Measurements from ENCODE around the gene SAMD5. TPM values are rescaled to one million over a fixed set of nuclear protein-coding genes. Genes with fewer than 3 reads are reported as not detected.

The SAMD5 gene
- total and polyA plus RNA-seq, 2 experiments from 2014 or later: not detected

DNA sequence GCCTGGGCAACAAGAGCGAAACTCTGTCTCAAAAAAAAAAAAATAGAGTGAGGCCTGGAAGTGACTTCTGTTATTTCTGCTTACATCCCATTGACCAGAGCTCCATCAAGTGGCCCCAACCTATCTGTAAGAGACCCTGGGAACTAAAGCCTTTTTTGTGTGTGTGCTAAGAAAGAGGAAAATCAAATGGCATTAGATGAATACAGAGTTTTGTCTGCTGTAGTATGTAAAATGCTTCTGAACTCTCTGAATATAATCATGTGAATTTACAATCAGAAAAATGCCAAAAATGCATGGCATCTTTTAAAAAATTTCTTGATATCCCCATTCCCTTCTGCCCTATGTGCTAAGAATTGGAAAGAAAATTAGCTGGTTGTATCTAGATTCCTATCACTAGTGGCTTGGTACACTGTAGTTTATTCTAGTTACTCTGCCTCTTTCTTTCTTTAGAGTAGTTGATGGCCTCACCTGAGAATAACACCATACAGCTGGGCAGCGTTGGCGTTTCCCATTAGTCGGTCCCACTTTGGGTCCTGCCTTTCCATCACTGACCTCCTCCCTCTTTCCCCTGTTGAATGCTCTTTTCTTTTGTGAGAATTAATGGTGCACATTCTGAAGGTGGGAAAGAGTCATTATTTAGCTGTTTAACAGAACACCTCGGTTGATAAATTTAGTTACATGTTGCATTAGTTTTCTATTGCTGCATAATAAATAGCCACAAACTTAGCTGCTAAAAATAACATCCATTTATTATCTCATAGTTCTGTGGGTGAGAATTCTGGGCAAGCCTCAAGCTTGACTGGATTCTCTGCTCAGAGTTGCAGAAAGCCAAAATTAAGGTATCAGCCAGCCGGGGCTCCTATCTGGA, 38.2 kb downstream of the SAMD5 start:
- 62 to 64% methylated on average over 6 of the region's 6 CpGs for WGBS, 2 experiments (ENCODE audit: low coverage in 1 of 2, low lambda C conversion rate in 2 of 2, missing lambda C conversion rate in 2 of 2)
- Histone ChIP-seq H3K9me2 (ENCODE audit: insufficient read depth) (no peaks in the 10 kb centered on the region), H4K20me1 (ENCODE audit: insufficient read depth) (no peaks in the 10 kb centered on the region), H3K27ac (no peak overlapping the region), H3K4me1 (ENCODE audit: insufficient read depth) (no peaks in the 10 kb centered on the region), H3K9ac (no peak overlapping the region), H3K9me3 (ENCODE audit: low read depth) (no peaks in the 10 kb centered on the region), H2AFZ (no peak overlapping the region), H3K79me2 (ENCODE audit: insufficient read depth) (no peaks in the 10 kb centered on the region), H3F3A (ENCODE audit: insufficient read depth) (no peaks in the 10 kb centered on the region), H3K36me3 (ENCODE audit: low read depth) (no peaks in the 10 kb centered on the region), H3K4me3 (no peak overlapping the region), H3K27me3 (replicated peaks; ENCODE audit: insufficient read depth) (no peaks in the 10 kb centered on the region), H3K4me2 (ENCODE audit: unreplicated experiment) (no peak overlapping the region)
- TF ChIP-seq EZH2phosphoT487 (IDR thresholded peaks at IDR 0.05; ENCODE audit: insufficient read depth, low read depth): no peak
- TF ChIP-seq EZH2 (IDR thresholded peaks at IDR 0.05; ENCODE audit: insufficient read depth, poor library complexity, severe bottlenecking): no peak
- in situ Hi-C loops (cut with MboI): no loop called here
- no peak for DNase-seq

- no peaks in the 10 kb centered on the region for H3K36me3 ChIP-seq (ENCODE audit: low read depth)
- H3K27ac ChIP-seq: no peak overlapping the region
- no peaks in the 10 kb centered on the region for H3K4me1 ChIP-seq (ENCODE audit: insufficient read depth)
- H3K4me2 ChIP-seq (ENCODE audit: unreplicated experiment): no peak overlapping the region
- H3K9ac ChIP-seq: no peak overlapping the region
- H3F3A ChIP-seq (ENCODE audit: insufficient read depth): no peaks in the 10 kb centered on the region
- H3K9me3 ChIP-seq (ENCODE audit: low read depth): no peaks in the 10 kb centered on the region
- in situ Hi-C loops (cut with MboI): no loop called here
- DNase-seq: no peak
- H3K27me3 ChIP-seq (replicated peaks; ENCODE audit: insufficient read depth): no peaks in the 10 kb centered on the region
- H3K79me2 ChIP-seq (ENCODE audit: insufficient read depth): no peaks in the 10 kb centered on the region
- H4K20me1 ChIP-seq (ENCODE audit: insufficient read depth): no peaks in the 10 kb centered on the region
- WGBS, 2 experiments (ENCODE audit: low coverage in 1 of 2, low lambda C conversion rate in 2 of 2, missing lambda C conversion rate in 2 of 2): 30 to 38% methylated on average over 10 of the region's 10 CpGs
- no peak overlapping the region for H2AFZ ChIP-seq
- H3K9me2 ChIP-seq (ENCODE audit: insufficient read depth): no peaks in the 10 kb centered on the region
- no peak for TF ChIP-seq EZH2 (IDR thresholded peaks at IDR 0.05; ENCODE audit: insufficient read depth, poor library complexity, severe bottlenecking)
- TF ChIP-seq EZH2phosphoT487 (IDR thresholded peaks at IDR 0.05; ENCODE audit: insufficient read depth, low read depth): no peak
- H3K4me3 ChIP-seq: no peak overlapping the region
Measured at GRCh38 chr6:147547369-147547902, 38.9 kb downstream of the SAMD5 start.

DNA sequence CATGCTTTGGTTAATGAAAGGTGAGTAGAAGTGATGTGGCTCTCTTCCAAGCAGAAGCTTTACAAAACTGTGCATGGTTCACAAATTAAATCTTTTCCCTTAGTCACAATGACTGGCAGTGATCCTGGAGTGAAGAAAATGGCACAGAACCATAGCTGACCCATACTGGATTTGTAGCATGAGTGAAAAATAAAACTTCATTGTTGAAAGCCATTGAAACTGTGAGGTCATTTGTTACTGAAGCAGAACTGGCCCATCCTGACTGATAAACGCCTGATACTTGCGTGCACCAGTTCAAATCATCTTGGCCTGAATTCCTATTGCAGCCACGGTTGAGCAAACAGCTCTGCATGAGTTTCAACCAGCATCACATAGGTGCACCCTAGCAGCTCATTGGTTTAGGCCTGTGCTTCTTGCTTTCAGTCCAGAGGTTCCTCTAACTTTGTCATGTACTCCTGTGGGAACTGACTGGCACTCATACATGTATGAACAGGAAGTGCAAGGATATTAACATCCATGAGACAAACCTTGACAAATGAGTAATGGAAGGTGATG, 40.5 kb downstream of the SAMD5 start:
- Histone ChIP-seq H3K9ac (no peak overlapping the region), H3K4me3 (no peak overlapping the region), H3K4me1 (ENCODE audit: insufficient read depth) (no peaks in the 10 kb centered on the region), H3K4me2 (ENCODE audit: unreplicated experiment) (no peak overlapping the region), H3K27me3 (replicated peaks; ENCODE audit: insufficient read depth) (no peaks in the 10 kb centered on the region), H2AFZ (no peak overlapping the region), H3K27ac (no peak overlapping the region), H3K36me3 (ENCODE audit: low read depth) (no peaks in the 10 kb centered on the region), H3K9me3 (ENCODE audit: low read depth) (no peaks in the 10 kb centered on the region), H3F3A (ENCODE audit: insufficient read depth) (no peaks in the 10 kb centered on the region), H3K9me2 (ENCODE audit: insufficient read depth) (no peaks in the 10 kb centered on the region), H3K79me2 (ENCODE audit: insufficient read depth) (no peaks in the 10 kb centered on the region), H4K20me1 (ENCODE audit: insufficient read depth) (no peaks in the 10 kb centered on the region)
- no peak for DNase-seq
- in situ Hi-C loops (cut with MboI): no loop called here
- TF ChIP-seq EZH2 (IDR thresholded peaks at IDR 0.05; ENCODE audit: insufficient read depth, poor library complexity, severe bottlenecking) (no peak), EZH2phosphoT487 (IDR thresholded peaks at IDR 0.05; ENCODE audit: insufficient read depth, low read depth) (no peak)
- 44 to 45% methylated on average over 3 of the region's 3 CpGs for WGBS, 2 experiments (ENCODE audit: low coverage in 1 of 2, low lambda C conversion rate in 2 of 2, missing lambda C conversion rate in 2 of 2)

DNA sequence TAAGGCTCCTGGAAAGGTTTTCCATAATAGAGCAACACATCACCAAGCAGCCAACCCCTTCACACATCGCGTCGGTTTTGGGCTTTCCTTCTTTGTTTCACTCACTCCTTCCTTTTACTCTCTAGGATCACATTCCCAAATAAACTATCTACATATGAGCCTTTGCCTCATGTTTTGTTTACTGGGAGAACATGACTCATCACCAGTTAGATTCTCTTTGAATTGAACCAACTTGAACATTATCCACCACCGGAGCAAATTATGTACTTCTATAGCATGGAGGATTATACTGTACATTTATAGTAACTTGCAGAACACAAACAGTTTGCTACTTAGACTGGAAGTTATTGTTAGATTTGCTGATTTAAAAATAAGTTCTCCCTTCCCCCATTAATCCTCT, 41.0 kb downstream of the SAMD5 start:
- Histone ChIP-seq H3K4me3 (no peak overlapping the region), H3K36me3 (ENCODE audit: low read depth) (no peaks in the 10 kb centered on the region), H3K79me2 (ENCODE audit: insufficient read depth) (no peaks in the 10 kb centered on the region), H3F3A (ENCODE audit: insufficient read depth) (no peaks in the 10 kb centered on the region), H3K4me2 (ENCODE audit: unreplicated experiment) (no peak overlapping the region), H3K9ac (no peak overlapping the region), H2AFZ (no peak overlapping the region), H3K4me1 (ENCODE audit: insufficient read depth) (no peaks in the 10 kb centered on the region), H3K9me2 (ENCODE audit: insufficient read depth) (no peaks in the 10 kb centered on the region), H4K20me1 (ENCODE audit: insufficient read depth) (no peaks in the 10 kb centered on the region), H3K27ac (no peak overlapping the region), H3K27me3 (replicated peaks; ENCODE audit: insufficient read depth) (no peaks in the 10 kb centered on the region), H3K9me3 (ENCODE audit: low read depth) (no peaks in the 10 kb centered on the region)
- TF ChIP-seq EZH2 (IDR thresholded peaks at IDR 0.05; ENCODE audit: insufficient read depth, poor library complexity, severe bottlenecking): no peak
- no peak for TF ChIP-seq EZH2phosphoT487 (IDR thresholded peaks at IDR 0.05; ENCODE audit: insufficient read depth, low read depth)
- in situ Hi-C loops (cut with MboI): no loop called here
- no peak for DNase-seq
- WGBS, 2 experiments (ENCODE audit: low coverage in 1 of 2, low lambda C conversion rate in 2 of 2, missing lambda C conversion rate in 2 of 2): 86% methylated on average over 4 of the region's 4 CpGs
